ENCODE results near the gene DGCR8.
A peak's percentile ranks its signal among the peaks of the same experiment; 100 is the strongest.
"Not testable (repeated sequence)": the region's sequence is repeated elsewhere in the genome, so short reads cannot be mapped to it uniquely, and the experiment has no call there.

DGCR8 gene

DNA sequence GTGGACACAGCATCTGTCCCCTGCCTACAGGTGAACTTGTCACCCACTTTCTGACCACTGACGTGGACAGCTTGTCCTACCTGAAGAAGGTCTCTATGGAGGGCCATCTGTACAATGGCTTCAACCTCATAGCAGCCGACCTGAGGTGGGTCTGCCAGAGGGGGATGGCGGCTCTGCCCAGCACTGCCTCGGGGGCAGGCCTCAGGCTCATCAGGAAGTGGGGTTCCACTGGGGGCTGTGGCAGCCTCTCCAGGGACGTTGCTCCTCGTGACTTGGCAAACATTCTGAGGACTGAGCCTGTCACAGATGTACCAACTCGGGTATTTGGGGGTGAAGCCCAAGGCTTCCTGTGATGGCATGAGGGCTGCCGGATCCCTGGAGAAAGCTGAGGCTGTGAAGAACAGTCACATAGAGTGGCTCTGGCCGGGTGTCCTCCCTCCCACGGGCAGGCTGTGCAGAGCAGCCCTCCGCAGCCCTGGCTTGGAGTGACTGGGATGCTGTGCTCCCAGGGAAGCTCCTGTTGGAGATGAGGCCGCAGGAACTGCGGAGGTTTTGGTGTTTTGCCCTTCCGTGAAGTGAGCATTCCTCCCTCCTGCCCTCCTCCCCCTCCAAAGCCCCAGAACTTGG, 26.5 kb upstream of the DGCR8 start:
- DNase-seq, result no peak

DNA sequence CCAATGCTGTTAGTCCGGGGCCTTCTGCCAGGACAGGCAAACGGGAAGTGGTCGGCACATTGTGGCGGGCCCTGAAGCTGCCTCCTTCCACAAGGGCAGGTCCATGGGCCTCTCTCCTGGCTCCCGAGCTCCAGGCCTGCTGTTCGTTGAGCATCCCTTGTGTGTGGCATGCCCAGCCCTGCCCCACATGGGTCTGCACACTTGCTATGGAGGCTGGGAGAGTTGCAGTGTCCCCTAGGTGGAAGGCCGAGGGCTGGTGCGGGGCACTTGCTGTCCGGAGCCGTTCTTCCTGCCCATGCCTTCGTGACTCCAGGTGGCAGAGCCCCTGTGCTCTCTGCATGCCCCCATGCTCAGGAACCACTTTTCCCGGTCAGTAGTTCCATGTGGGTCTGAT, 26.0 kb upstream of the DGCR8 start:
- DNase-seq, result no peak

DNA sequence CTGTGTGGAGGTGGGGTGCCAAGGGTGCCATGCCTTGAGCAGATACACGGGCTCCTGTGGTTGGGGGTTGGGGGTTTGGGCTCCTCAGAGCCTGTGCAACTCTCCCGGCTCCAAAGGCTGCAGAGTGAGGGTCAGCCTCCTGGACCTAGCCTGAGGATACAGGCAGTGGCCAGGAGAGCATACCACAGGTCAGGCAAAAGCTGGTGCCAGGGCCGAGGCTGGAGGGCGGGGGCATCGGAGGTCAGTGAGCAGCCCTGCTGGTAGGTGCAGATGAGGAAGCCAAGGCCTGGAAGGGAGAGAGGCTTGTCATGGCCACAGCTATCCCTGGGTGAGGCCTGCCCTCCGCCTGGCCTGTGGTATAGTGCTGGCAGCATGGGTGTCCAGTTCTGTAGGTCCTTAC, 25.6 kb upstream of the DGCR8 start:
- DNase-seq, result no peak

DNA sequence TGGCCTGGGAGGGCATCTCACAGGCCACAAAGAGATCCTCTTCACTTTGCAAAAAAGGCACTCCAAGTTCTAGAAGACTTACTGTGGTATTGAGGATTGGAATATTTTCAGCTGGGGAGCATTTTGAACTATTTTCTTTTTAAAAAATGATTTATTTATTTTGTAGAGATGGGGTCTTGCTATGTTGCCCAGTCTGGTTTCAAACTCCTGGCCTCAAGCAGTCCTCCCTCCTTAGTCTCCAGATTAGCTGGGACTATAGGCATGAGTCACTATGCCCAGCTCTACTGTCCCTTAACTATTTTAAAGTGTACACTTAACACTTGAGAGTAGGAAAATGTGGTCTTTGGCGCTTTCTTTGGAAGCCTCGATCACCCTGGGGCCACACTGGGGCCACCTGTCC, 24.9 kb upstream of the DGCR8 start:
- DNase-seq, result no peak

- no peak for DNase-seq
These were observed 24.4 kb upstream of the DGCR8 start for GRCh38 chr22:20055654-20056053.

DNA sequence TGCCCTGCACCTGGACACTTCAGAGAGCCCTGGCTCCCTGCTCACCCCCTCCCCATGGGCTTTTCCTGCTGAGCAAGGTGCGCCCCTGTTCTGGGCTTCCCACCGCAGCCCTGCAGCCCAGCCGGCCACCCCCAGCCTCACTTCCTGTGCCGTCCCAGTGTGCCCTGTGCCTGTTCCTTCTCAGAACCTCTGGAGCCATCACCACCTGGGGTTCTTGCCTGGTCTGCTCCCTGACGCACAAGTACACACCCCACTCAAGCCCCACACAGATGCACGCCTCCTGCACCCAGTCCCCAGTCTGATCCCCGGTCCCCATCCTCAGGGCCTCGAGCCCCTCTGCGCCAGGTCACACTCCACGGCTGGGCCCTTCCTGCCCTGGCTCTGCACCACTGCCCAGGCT, 23.9 kb upstream of the DGCR8 start:
- DNase-seq, result no peak

GRCh38 chr22:20056696-20057386, 23.2 kb upstream of the DGCR8 start:
- DNase-seq, result no peak

DNA sequence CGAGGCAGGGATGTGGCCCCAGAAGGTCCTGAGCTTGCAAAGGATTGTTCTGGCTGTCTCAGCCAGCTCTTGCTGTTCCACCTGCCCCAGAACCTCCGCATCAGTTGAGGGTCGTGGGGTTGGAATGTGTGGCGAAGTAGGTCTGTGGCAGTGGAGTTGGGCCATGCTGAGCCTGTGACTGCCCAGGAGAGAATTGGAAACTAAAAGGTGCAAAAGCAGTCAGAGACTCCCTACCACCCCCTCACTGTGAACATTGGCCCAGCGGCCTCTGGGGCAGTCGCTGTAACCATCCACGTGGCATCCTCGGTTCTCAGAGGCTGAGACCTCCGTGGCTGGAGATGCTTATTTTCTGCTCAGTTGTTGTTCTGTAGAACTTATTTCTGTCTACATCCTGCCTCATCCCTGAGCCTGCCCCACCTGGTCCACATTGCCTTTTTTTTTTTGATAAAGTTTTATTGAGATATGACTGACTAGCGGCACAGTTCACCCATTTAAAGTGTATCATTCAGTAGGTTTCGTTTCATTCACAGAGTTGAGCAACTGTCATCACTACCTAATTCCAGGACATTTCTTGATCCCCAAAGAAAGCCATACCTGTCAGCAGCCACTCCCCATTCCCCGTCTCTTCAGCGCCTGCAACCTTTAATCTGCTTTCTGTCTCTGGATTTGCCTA, 22.3 kb upstream of the DGCR8 start:
- no peak for DNase-seq

GRCh38 chr22:20058989-20059770, 20.9 kb upstream of the DGCR8 start:
- no peak for DNase-seq

DNA sequence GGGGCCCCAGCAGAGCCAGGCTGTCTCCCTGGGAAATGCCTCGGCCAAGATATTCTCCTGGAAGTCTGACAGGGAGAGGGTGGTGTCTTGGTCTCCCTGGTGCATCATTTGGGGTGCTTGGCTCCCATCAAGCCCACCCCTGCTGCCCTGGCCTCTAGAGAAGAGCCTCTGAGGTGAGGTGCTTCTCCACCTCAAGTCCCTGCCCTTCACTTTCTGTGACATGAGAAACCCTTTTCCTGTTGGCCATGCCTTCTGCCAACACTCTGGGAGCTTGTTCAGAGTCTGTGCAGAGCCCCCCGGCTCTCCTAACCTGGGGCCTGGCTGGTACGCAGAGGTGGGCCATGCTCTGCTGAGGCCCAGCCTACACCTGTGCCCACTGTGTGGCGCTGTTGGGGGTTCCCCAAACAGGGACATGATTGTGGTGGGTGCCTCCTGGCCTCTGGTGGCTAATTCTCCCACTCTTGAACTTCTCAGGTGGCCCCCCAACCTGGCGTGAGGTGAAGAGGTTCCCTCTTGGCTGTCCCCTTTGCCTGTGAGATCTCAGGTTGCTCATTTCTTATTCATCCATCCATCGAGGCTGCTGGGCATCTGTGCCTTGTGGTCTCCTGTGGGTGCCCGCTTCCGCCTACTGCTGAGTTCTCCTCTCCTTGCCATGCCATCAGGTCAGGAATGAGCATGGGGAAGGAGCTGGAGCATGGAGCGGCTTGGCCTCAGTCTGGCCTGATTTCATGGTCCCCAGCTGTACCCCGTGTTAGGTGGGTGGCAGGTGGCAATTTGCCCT, 19.2 kb upstream of the DGCR8 start:
- peak in 1 of 2 donors; percentile 11 for DNase-seq

DNA sequence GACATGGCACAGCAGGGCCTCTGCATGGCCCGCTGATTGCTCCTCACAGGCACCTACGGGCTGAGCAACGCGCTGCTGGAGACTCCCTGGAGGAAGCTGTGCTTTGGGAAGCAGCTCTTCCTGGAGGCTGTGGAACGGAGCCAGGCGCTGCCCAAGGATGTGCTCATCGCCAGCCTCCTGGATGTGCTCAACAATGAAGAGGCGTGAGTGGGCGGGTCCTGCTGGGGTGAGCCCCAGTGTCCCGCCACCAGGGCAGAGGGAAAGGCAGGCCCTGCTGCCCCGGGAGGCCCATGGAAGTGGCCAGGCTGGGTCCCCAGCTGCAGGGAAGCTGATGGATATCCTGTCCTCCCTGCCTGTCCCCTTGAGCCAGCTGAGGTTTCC, 18.6 kb upstream of the DGCR8 start:
- DNase-seq, result no peak

GRCh38 chr22:20062043-20062765, 17.8 kb upstream of the DGCR8 start:
- no peak for DNase-seq

- DNase-seq, result no peak
These were observed 17.3 kb upstream of the DGCR8 start for GRCh38 chr22:20062766-20063083.

DNA sequence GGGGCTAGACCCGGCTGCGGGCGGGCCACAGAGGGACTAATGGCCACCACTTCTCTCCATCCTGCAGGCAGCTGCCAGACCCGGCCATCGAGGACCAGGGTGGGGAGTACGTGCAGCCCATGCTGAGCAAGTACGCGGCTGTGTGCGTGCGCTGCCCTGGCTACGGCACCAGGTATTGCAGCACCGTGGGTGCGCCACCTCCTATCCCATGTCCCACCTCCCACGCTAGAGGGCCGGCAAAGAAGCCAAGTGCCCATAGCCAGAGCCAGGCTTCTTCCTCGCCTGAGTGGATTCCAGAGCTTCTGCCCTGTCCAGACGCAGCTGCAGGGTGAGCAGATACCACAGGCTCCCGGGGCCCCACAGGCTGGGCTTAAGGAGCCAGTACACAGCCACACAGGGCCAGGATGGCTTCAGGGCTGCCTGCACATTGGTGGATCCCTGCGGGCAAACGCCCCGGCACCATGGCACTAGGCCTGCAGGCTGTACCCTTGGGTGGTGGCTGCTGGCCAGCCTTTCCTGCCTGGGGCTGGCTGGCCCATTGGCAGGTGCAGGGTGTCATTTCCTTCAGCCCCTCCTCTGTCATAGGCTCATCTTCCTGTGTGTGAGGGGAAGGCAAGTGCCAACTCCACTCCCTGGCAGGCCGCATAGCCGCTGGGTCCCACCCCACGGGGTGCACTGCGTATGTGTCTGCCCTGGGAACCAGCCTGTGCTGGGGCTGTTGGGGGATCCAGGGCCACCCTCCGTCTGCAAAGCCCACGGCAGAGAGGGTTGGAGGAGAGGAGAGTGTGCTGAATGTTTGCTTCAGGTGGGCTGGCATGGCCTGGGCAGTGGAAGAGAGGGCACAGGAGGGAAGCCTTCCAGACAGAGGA, 16.5 kb upstream of the DGCR8 start:
- DNase-seq, result no peak

DNA sequence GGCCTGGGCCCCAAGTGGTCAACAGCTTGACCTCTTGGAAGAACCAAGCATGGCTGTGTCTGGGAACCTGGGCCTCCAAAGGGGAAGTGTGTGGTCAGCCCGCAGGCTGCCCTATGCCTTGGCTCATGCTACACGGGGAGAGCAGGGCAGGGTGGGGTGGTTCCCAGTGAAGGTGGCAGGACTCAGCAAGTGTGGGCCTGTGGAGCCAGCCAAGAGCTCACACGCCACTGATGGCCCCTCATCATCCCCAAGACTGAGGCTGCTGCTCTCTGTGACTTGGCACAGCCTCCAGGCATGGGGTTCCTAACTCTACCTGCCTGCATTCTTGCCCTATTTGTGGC, 15.9 kb upstream of the DGCR8 start:
- no peak for DNase-seq

- no peak for DNase-seq
These were observed 15.3 kb upstream of the DGCR8 start for GRCh38 chr22:20064545-20065262.

GRCh38 chr22:20065896-20066616, 14.0 kb upstream of the DGCR8 start:
- no peak for DNase-seq

DNA sequence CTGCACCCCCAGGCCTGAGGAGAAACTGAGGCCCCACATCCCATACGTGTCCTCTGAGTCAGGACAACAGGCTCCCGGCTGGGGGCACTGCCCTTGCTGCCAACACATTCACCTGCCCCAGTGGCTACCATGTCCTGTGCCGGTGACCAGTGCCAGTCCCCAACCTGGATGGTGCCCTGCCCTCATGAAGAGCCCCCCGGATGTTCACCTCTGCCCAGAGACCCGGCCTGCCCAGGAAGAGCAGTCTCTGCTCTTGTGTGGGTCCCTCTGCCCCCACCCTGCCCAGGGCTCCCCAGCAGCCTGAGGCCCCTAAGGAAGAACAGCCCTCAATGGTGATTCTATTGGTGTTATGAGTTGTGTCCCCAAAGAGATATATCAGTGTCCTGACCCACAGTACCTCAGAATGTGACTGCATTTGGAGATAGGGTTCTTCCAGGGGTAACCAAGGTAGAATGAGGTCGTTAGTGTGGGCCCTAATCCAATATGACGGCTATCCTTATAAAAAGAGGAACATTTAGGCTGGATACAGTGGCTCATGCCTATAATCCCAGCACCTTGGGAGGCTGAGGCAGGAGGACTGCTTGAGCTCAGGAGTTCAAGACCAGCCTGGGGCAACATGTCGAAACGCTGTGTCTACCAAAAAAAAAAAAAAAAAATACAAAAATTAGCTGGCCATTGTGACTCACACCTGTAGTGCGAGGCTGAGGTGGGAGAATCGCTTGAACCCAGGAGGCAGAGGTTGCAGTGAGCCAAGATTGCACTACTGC, 13.2 kb upstream of the DGCR8 start:
- no peak for DNase-seq

DNA sequence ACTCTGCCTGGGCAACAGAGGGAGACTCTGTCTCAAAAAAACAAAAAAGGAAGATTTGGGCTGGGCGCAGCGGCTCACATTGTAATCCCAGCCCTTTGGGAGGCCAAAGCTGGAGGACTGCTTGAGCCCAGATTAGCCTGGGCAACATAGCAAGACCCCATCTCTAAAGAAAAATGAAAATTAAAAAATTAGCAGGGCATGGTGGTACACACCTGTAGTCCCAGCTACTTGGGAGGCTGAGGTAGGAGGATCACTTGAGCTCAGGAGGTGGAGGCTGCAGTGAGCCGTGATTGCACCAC, 12.7 kb upstream of the DGCR8 start:
- DNase-seq, result not testable (repeated sequence)

Measured in CD4-positive, alpha-beta T cell treated with Interleukin-1 beta for 1 hour (primary cell).